ENCODE data around the gene GRHPR. TPM values are rescaled to one million over a fixed set of nuclear protein-coding genes. Genes with fewer than 3 reads are reported as not detected.
"Not testable (repeated sequence)": the region's sequence is repeated elsewhere in the genome, so short reads cannot be mapped to it uniquely, and the experiment has no call there.

The GRHPR gene
- total RNA-seq, 2 experiments from 2014 or later, result 106 to 135 TPM

GRCh38 chr9:37468620-37469019, 46.1 kb downstream of the GRHPR start:
- no TSS peak for BruUV-seq (replicated peaks)
- H4K20me1 ChIP-seq (ENCODE audit: insufficient read depth, low read length), result peaks cover 9% of the 10 kb centered on the region; the same call in 1 of the 2 replicates
- TF ChIP-seq EZH2phosphoT487 (IDR thresholded peaks at IDR 0.05; ENCODE audit: borderline replicate concordance, low read depth, low read length) (no peak), CTCF (conservative IDR thresholded peaks at IDR 0.05; ENCODE audit: low read length) (no peak)
- H3K4me2 ChIP-seq (ENCODE audit: low read length), result no peak overlapping the region
- H3K9me2 ChIP-seq (ENCODE audit: insufficient read depth, low read length), result no peaks in the 10 kb centered on the region
- peaks cover 21% of the 10 kb centered on the region for H3K4me1 ChIP-seq (ENCODE audit: insufficient read depth, low read length, poor library complexity, severe bottlenecking)
- H3K36me3 ChIP-seq (ENCODE audit: insufficient read depth, low read length), result no peaks in the 10 kb centered on the region
- H3K9me3 ChIP-seq (ENCODE audit: low read length), result no peaks in the 10 kb centered on the region; the same call in 1 of the 2 replicates
- CTCF ChIA-PET (ENCODE audit: unreplicated experiment), result no interaction called here
- POLR2A ChIA-PET, result interaction anchor here (2.2 kb wide), 1 partner anchor 13 kb away, joined by 10 read pairs; no protein-coding TSS in a partner anchor
- H3K27ac ChIP-seq (ENCODE audit: low read depth, low read length, poor library complexity, severe bottlenecking), result no peak overlapping the region
- H3K4me3 ChIP-seq (ENCODE audit: low read depth, low read length, poor library complexity, severe bottlenecking), result no peak overlapping the region
- DNase-seq (ENCODE audit: low spot score), result no peak
- H3K79me2 ChIP-seq (ENCODE audit: insufficient read depth, low read depth, low read length), result peaks cover 12% of the 10 kb centered on the region
- intact Hi-C loops (cut with micrococcal nuclease; ENCODE audit: unreplicated experiment), result loop anchor here (10.0 kb wide), 1 partner anchor 894 kb away; the partner anchor contains the start of gene MELK
- no peak overlapping the region for H2AFZ ChIP-seq (ENCODE audit: low read length)

- H3K27ac ChIP-seq (ENCODE audit: low read depth, low read length, poor library complexity, severe bottlenecking), result no peak overlapping the region
- peak overlapping the region; percentile 61 for H3K4me2 ChIP-seq (ENCODE audit: low read length)
- CTCF ChIA-PET (ENCODE audit: unreplicated experiment), result no interaction called here
- intact Hi-C loops (cut with micrococcal nuclease; ENCODE audit: unreplicated experiment), result no loop called here
- H3K9me2 ChIP-seq (ENCODE audit: insufficient read depth, low read length), result no peaks in the 10 kb centered on the region
- no peaks in the 10 kb centered on the region for H3K36me3 ChIP-seq (ENCODE audit: insufficient read depth, low read length)
- POLR2A ChIA-PET, result interaction anchor here (0.6 to 0.7 kb wide), 2 partner anchors 74 to 118 kb away, joined by 3 read pairs; no protein-coding TSS in a partner anchor
- H2AFZ ChIP-seq (ENCODE audit: low read length), result peak overlapping the region; percentile 96
- peak overlapping the region; percentile 39 for H3K4me3 ChIP-seq (ENCODE audit: low read depth, low read length, poor library complexity, severe bottlenecking)
- TF ChIP-seq EZH2phosphoT487 (IDR thresholded peaks at IDR 0.05; ENCODE audit: borderline replicate concordance, low read depth, low read length) (no peak), CTCF (conservative IDR thresholded peaks at IDR 0.05; ENCODE audit: low read length) (no peak)
- BruUV-seq (replicated peaks), result no TSS peak
- peaks cover 8% of the 10 kb centered on the region; the same call in 1 of the 2 replicates for H3K9me3 ChIP-seq (ENCODE audit: low read length)
- H3K4me1 ChIP-seq (ENCODE audit: insufficient read depth, low read length, poor library complexity, severe bottlenecking), result peaks cover 8% of the 10 kb centered on the region
- no peaks in the 10 kb centered on the region for H3K79me2 ChIP-seq (ENCODE audit: insufficient read depth, low read depth, low read length)
- DNase-seq (ENCODE audit: low spot score), result no peak
- no peaks in the 10 kb centered on the region for H4K20me1 ChIP-seq (ENCODE audit: insufficient read depth, low read length)
Observed at GRCh38 chr9:37471942-37472684, 49.6 kb downstream of the GRHPR start.

GRCh38 chr9:37473982-37474381, 51.5 kb downstream of the GRHPR start:
- H3K4me3 ChIP-seq (ENCODE audit: low read depth, low read length, poor library complexity, severe bottlenecking); H3K36me3 ChIP-seq (ENCODE audit: insufficient read depth, low read length); H3K27ac ChIP-seq (ENCODE audit: low read depth, low read length, poor library complexity, severe bottlenecking); H3K4me2 ChIP-seq (ENCODE audit: low read length); CTCF ChIA-PET (ENCODE audit: unreplicated experiment); intact Hi-C loops (cut with micrococcal nuclease; ENCODE audit: unreplicated experiment); H4K20me1 ChIP-seq (ENCODE audit: insufficient read depth, low read length); DNase-seq (ENCODE audit: low spot score); H3K9me2 ChIP-seq (ENCODE audit: insufficient read depth, low read length); H3K79me2 ChIP-seq (ENCODE audit: insufficient read depth, low read depth, low read length); H3K9me3 ChIP-seq (ENCODE audit: low read length); BruUV-seq (replicated peaks); H2AFZ ChIP-seq (ENCODE audit: low read length): not testable (repeated sequence)
- POLR2A ChIA-PET, result interaction anchor here (1.2 kb wide), 1 partner anchor 8 kb away, joined by 3 read pairs; no protein-coding TSS in a partner anchor
- peaks cover 21% of the 10 kb centered on the region for H3K4me1 ChIP-seq (ENCODE audit: insufficient read depth, low read length, poor library complexity, severe bottlenecking)
